Bronchial epithelial cell (primary cell): ENCODE data around the gene DPYD. TPM values are rescaled to one million over a fixed set of nuclear protein-coding genes. Genes with fewer than 3 reads are reported as not detected.

Source experiments
- DNase-seq: peaks from one replicate; pipeline ENCODE4 v3.0.0-alpha.2; 2010; ENCODE audit warnings: low read depth
- FAIRE-seq: peaks from 2 replicates; lab custom pipeline; 2011; peaks lifted over from hg19 to GRCh38; lab: Jason Lieb, UNC
- H3K27me3 ChIP-seq: 2 replicates; pipeline ENCODE4 v1.5.1; 2011; ENCODE audit warnings: low read length; ENCODE audit not compliant: control insufficient read depth, insufficient read depth
- H3K36me3 ChIP-seq: 2 replicates; pipeline ENCODE4 v1.5.1; 2011; ENCODE audit warnings: low read length; ENCODE audit not compliant: control insufficient read depth, insufficient read depth
- H3K4me3 ChIP-seq: 2 replicates; pipeline ENCODE4 v1.5.1; 2011; ENCODE audit warnings: mild to moderate bottlenecking, low read depth, low read length, control low read depth
- total RNA-seq: library from RNA; depleted of rRNA; stranded (reverse); fragments of >200 nt; gene quantifications from 2 replicates; pipeline ENCODE4 v1.2.1, GENCODE V29; 2014
- TF ChIP-seq, protein P1 (sequence below): IDR thresholded peaks from 2 replicates; pipeline ENCODE4 v1.5.1; 2011; ENCODE audit warnings: mild to moderate bottlenecking, moderate library complexity, low read length, control low read depth, inconsistent platforms; ENCODE audit not compliant: insufficient read depth, severe bottlenecking

Gene DPYD
- total RNA-seq, 1 donor from 2014 or later, result 1.6 TPM

- no peak for FAIRE-seq
- TF ChIP-seq, protein P1, sequence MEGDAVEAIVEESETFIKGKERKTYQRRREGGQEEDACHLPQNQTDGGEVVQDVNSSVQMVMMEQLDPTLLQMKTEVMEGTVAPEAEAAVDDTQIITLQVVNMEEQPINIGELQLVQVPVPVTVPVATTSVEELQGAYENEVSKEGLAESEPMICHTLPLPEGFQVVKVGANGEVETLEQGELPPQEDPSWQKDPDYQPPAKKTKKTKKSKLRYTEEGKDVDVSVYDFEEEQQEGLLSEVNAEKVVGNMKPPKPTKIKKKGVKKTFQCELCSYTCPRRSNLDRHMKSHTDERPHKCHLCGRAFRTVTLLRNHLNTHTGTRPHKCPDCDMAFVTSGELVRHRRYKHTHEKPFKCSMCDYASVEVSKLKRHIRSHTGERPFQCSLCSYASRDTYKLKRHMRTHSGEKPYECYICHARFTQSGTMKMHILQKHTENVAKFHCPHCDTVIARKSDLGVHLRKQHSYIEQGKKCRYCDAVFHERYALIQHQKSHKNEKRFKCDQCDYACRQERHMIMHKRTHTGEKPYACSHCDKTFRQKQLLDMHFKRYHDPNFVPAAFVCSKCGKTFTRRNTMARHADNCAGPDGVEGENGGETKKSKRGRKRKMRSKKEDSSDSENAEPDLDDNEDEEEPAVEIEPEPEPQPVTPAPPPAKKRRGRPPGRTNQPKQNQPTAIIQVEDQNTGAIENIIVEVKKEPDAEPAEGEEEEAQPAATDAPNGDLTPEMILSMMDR, result no peak
- Histone ChIP-seq H3K4me3 (no peak overlapping the region), H3K27me3 (no peaks in the 10 kb centered on the region), H3K36me3 (no peaks in the 10 kb centered on the region)
- no peak for DNase-seq
These were observed 713.0 kb downstream of the DPYD start for GRCh38 chr1:97207868-97208267.

DNA sequence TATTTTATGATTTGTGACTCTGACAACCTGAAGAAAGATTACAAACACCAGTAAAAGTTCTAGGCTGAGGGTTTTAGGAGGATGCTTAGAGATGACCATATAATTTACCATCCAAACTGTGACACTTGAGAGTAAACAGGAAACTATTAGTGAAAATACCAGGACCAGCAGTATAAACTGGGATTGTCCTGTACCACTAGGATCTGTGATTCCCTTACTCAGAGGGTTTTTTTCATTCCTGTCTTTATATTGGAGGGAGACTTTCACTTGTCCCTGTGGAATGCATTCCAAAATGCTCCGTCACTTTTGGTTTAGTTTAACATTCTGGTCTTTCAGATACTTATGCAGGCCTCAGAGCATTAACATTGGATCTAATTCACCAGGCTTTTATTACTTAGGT lies 716.4 kb downstream of the DPYD start:
- Histone ChIP-seq H3K4me3 (no peak overlapping the region), H3K36me3 (no peaks in the 10 kb centered on the region), H3K27me3 (no peaks in the 10 kb centered on the region)
- FAIRE-seq (no peak), DNase-seq (no peak)
- TF ChIP-seq, protein P1, result no peak

DNA sequence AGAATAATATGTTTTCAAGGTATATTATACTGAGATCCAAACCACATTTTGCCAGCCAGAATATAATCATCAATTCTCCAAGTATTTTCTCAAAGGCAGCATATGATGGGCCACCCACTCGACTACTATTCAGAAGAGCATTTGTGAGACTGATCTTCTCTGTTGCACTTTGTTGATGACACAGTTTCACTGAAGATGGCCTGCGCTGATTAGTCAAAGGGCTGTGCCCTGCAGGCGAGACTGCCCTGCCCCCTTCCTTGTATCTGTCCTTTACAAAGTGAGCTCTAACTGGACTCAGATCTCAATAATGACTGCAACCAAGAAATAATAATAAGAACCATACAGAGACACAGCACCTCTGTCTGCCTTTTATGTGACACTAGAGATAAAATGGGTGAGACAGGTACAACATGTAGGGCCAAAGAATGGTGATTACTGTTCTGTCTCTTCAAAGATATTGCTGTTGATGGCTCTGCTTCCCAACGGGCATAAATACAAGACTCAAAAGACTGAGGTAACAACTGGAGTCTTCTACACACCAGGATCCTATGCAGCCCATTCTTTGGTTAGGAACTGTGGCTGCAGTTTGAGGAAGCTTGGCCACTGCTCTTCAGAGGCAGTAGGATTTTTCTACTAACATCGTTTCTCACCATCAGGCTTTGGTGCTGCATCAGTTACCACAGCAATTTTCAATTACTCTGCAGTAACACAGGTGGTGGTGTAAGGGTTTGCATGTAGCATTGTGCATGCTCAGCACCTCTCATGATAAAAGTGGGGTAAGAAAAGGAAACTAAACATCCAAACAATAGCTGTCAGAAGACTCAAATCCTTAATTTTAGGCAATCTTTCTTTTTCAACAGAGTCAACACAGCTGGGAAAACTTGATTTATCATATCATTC lies 718.1 kb downstream of the DPYD start:
- FAIRE-seq, result no peak

DNA sequence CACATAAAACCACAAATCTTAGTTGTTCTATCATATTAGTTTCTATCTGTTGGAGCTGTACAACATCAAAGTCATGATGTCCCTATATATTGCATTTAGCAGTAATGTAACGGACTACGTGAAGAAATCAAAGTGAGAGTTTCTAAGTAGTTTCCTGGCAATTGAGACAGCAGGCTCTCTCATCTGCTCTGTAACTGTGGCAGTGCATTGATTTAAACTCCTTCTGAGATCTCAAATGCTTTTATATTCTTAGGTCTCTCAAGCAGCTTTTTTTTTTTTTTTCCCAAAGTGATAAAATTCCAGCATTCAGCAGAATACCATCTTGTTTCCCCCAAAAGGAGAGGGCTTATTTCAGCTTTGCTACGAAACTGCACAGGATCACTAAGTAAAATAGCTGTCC lies 719.2 kb downstream of the DPYD start:
- no peak for DNase-seq
- no peak for FAIRE-seq
- Histone ChIP-seq H3K4me3 (no peak overlapping the region), H3K36me3 (no peaks in the 10 kb centered on the region), H3K27me3 (no peaks in the 10 kb centered on the region)
- TF ChIP-seq, protein P1, result no peak

More for the DNA sequence above, 718.1 kb downstream of the DPYD start:
- TF ChIP-seq, protein P1, result no peak
- DNase-seq, result no peak
- H3K4me3 ChIP-seq, result no peak overlapping the region
- no peaks in the 10 kb centered on the region for H3K27me3 ChIP-seq
- H3K36me3 ChIP-seq, result no peaks in the 10 kb centered on the region

DNA sequence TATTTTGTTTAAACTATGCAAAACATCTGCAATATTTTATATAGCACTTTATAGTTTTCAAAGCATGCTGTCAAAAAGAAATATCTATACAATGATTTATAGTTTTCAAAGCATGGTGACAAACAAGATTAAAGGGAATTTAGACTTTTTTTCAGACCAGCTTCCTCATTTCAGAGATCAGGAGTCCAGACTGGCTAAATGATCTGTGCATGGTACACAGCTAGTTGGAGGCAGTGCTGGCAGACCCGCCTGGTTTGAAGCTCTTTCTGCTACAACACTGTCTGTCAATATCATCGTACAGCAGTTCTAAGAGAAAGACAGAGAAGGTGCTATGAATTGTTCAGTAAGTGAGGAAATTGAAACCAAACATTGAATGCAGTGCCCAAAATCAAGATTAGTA lies 720.2 kb downstream of the DPYD start:
- DNase-seq, result no peak
- Histone ChIP-seq H3K4me3 (no peak overlapping the region), H3K36me3 (no peaks in the 10 kb centered on the region), H3K27me3 (no peaks in the 10 kb centered on the region)
- TF ChIP-seq, protein P1, result no peak
- no peak for FAIRE-seq
